ENCODE data around the gene ACVR1B. TPM values are rescaled to one million over a fixed set of nuclear protein-coding genes. Genes with fewer than 3 reads are reported as not detected.

The ACVR1B gene
- polyA plus RNA-seq, 6 donors from 2014 or later, result 0.43 to 1.1 (median 0.51) TPM; not detected in 1

DNA sequence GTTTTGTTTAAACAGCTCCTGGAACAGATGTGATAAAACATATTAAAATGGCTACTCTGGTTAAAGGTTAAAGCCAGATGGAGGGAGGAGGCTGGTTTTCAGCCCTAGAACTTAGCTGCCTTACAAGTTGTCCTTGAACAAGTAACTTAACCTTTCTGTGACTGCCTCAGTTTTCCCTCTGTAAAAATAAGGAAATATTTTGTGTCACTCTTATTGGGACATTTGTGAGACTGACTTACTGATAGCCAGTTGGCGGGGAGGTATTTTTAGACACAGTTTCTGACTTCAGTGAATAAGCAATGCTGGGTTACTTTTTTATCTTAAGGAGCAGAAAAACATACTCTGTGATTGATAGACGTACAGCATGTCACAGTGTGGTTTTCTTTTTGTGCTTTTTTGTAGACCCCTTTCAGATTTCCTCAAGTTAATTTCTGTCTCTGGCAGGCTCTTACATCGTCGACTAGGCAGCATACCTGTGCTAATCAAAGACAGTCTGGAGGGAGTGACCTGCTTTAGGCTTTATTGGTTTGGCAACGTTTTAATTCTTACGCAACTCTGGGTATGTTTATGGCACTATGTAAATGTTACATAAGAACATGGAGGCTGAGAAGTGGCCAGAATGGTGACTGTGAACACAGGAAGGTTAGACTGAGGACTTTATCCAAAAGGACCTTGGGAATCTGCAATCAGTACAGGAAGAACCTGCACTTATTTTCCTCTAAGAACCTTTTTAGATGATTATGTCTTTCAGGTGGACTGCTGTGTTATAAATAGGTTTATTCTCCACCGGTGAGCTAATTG, 3.3 kb downstream of the ACVR1B start:
- Mint-ChIP-seq H3K4me3 (peak overlapping the region in 1 of 8 donors; percentile 19), H3K9me3 (no peaks in the 10 kb centered on the region), H3K4me1 (peaks cover 11 to 28% (median 22%) of the 10 kb centered on the region in 3 donors)

DNA sequence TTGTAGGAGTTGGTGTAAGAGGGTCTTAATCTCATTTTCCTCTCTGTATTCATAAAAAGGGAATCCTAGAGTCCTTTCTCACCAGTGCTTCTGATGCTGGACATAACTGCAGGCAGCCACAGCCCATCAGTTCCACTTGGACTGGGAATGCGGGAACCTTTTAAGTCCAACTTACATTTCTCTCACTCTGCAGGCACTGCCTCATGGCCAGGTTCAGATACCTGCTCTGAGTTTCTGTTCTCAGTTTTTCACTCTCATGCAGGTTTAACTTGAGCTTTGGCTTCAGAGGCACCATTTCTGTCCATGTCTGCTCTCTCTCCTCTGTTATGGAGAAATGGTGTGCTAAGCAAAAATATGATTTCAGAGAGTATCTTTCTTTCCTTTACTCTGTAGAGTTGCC, 4.2 kb downstream of the ACVR1B start:
- DNase-seq (no peak), ATAC-seq (ENCODE audit: low read depth in 2 of 2) (no peak)
- Mint-ChIP-seq H3K27me3 (no peaks in the 10 kb centered on the region), H3K36me3 (no peaks in the 10 kb centered on the region), H3K9me3 (no peaks in the 10 kb centered on the region), H3K4me3 (peak overlapping the region in 1 of 8 donors; percentile 19), H3K4me1 (peaks cover 11 to 28% (median 22%) of the 10 kb centered on the region in 3 donors), H3K27ac (no peak overlapping the region)

More for the DNA sequence above, 3.3 kb downstream of the ACVR1B start:
- no peak for ATAC-seq (ENCODE audit: low read depth in 2 of 2)
- Mint-ChIP-seq H3K36me3 (no peaks in the 10 kb centered on the region), H3K27me3 (peaks cover 0 to 5% (median 0%) of the 10 kb centered on the region in 3 donors), H3K27ac (peak overlapping the region in 1 of 6 donors; percentile 20)
- no peak for DNase-seq

DNA sequence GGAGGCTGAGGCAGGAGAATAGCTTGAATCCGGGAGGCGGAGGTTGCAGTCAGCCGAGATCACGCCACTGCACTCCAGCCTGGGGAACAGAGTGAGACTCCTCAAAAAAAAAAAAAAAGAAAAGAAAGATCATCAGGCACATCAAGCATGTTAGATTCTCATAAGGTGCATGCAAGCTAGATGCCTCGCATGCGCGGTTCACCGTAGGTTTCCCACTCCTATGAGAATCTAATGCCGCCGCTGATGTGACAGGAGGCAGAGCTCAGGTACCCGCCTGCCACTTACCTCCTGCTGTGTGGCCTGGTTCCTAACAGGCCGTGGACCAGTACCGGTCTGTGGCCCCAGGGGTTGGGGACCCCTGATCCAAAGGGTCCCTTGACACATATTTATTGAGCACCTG, 7.0 kb downstream of the ACVR1B start:
- Mint-ChIP-seq H3K27ac (no peak overlapping the region), H3K4me1 (peaks cover 1 to 14% (median 9%) of the 10 kb centered on the region in 3 donors), H3K36me3 (no peaks in the 10 kb centered on the region), H3K9me3 (no peaks in the 10 kb centered on the region), H3K4me3 (no peak overlapping the region), H3K27me3 (no peaks in the 10 kb centered on the region)
- ATAC-seq (ENCODE audit: low read depth in 2 of 2), result no peak
- DNase-seq, result no peak

DNA sequence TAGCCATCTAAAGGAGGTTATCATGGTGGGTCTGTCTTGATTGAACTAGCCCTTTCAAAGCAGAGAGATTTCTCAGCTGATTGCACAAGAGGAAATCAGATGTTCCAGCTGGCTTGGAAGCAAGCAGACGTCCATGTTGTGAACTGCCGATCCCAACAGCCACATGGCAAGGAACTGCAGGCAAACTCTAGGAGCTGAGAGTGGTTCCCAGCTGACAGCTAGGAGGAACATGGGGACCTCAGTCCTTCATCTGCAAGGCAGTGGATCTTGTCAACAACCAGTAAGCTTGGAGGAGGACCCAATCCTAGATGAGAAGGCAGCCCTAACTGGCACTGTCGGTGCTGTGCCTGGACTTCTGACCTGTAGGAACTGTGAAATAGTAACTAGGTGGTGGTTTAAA, 7.7 kb downstream of the ACVR1B start:
- Mint-ChIP-seq H3K36me3 (peaks cover 0 to under 1% of the 10 kb centered on the region in 2 donors), H3K4me3 (no peak overlapping the region), H3K27ac (peak overlapping the region in 1 of 6 donors; percentile 10), H3K27me3 (no peaks in the 10 kb centered on the region), H3K4me1 (peaks cover 0 to 13% (median 9%) of the 10 kb centered on the region in 3 donors), H3K9me3 (no peaks in the 10 kb centered on the region)
- ATAC-seq (ENCODE audit: low read depth in 2 of 2), result no peak
- DNase-seq, result no peak

GRCh38 chr12:51959921-51960320, 8.4 kb downstream of the ACVR1B start:
- H3K4me3 Mint-ChIP-seq, result no peak overlapping the region
- peak overlapping the region in 1 of 6 donors; percentile 57 for H3K27ac Mint-ChIP-seq
- H3K27me3 Mint-ChIP-seq, result no peaks in the 10 kb centered on the region
- H3K36me3 Mint-ChIP-seq, result peaks cover 0 to 6% of the 10 kb centered on the region in 2 donors
- H3K4me1 Mint-ChIP-seq, result peaks cover 0 to 13% (median 9%) of the 10 kb centered on the region in 3 donors
- DNase-seq (no peak), ATAC-seq (ENCODE audit: low read depth in 2 of 2) (no peak)
- no peaks in the 10 kb centered on the region for H3K9me3 Mint-ChIP-seq

DNA sequence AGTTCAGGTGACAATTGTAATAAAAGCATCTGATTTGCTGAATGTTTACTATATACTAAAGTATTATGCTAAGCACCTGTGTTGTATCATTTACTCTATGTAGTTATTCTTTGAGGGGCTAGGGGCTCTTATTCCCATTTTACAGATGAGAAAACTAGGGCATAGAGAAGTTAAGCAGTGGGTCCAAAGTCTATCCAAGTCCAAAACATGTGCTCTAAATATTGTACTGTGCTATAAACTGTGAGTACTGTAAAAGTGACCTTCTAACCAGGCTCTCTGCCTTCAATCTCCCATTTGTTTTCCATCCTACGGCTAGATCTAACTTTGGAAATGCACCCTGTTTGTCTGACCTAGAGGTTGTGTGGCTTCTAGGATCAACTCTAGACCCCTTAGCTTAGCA, 9.0 kb downstream of the ACVR1B start:
- Mint-ChIP-seq H3K4me3 (no peak overlapping the region), H3K27ac (no peak overlapping the region), H3K27me3 (no peaks in the 10 kb centered on the region), H3K9me3 (no peaks in the 10 kb centered on the region), H3K4me1 (peaks cover 0 to 13% (median 5%) of the 10 kb centered on the region in 3 donors), H3K36me3 (peaks cover 0 to 6% of the 10 kb centered on the region in 2 donors)
- ATAC-seq (ENCODE audit: low read depth in 2 of 2) (no peak), DNase-seq (no peak)

DNA sequence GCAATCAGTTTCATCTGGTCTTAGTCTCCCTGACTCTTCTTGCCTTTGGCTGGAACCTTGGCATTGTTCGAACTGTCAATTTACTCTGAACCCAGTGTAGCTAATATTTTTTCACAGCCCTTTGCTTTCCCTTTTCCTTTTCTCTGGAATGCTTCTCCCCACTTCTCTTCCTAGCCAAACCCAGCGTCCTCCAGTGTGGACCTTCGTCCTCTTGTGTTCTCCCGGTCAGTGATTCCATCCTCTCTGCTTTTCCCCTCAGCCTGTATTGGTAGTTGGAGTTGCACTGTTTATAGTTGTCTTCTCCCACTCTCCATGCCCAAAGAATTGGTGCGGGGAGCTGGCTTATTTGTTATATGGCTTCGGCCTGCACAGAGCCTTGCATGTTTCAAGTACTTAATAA, 9.4 kb downstream of the ACVR1B start:
- Mint-ChIP-seq H3K9me3 (no peaks in the 10 kb centered on the region), H3K4me1 (peaks cover under 1 to 13% (median 3%) of the 10 kb centered on the region in 3 donors), H3K27me3 (no peaks in the 10 kb centered on the region), H3K36me3 (peaks cover 0 to 6% of the 10 kb centered on the region in 2 donors), H3K27ac (no peak overlapping the region), H3K4me3 (no peak overlapping the region)
- ATAC-seq (ENCODE audit: low read depth in 2 of 2), result no peak
- no peak for DNase-seq

GRCh38 chr12:51961834-51962233, 10.3 kb downstream of the ACVR1B start:
- H3K27ac Mint-ChIP-seq, result peak overlapping the region in 1 of 6 donors; percentile 70
- peaks cover 0 to 6% of the 10 kb centered on the region in 2 donors for H3K36me3 Mint-ChIP-seq
- H3K9me3 Mint-ChIP-seq, result no peaks in the 10 kb centered on the region
- no peaks in the 10 kb centered on the region for H3K27me3 Mint-ChIP-seq
- H3K4me3 Mint-ChIP-seq, result no peak overlapping the region
- ATAC-seq (ENCODE audit: low read depth in 2 of 2) (no peak), DNase-seq (no peak)
- peaks cover 0 to 13% (median 4%) of the 10 kb centered on the region in 3 donors for H3K4me1 Mint-ChIP-seq

- Mint-ChIP-seq H3K36me3 (peaks cover 0 to 6% of the 10 kb centered on the region in 2 donors), H3K4me1 (peaks cover 0 to 13% (median 4%) of the 10 kb centered on the region in 3 donors), H3K27me3 (no peaks in the 10 kb centered on the region), H3K9me3 (no peaks in the 10 kb centered on the region), H3K4me3 (no peak overlapping the region), H3K27ac (no peak overlapping the region)
- ATAC-seq (ENCODE audit: low read depth in 2 of 2), result no peak
- DNase-seq, result no peak
Observed at GRCh38 chr12:51962737-51963136, 11.2 kb downstream of the ACVR1B start.

DNA sequence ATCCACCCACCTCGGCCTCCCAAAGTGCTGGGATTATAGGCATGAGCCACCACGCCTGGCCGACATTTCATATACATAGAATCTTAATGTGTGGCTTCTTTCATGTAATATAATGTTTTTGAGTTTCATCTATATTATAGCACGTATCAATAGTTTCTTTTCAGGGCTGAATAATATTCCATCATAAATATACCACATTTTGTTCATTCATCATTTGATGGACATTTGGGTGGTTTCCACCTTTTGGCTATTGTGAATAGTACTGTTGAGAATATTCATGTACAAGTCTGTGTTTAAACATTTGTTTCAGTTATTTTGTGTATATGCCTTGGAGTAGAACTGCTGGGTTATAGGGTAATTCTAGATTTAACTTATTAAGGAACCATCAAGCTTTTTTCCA, 12.0 kb downstream of the ACVR1B start:
- ATAC-seq (ENCODE audit: low read depth in 2 of 2) (no peak), DNase-seq (no peak)
- Mint-ChIP-seq H3K36me3 (peaks cover 0 to 6% of the 10 kb centered on the region in 2 donors), H3K27ac (no peak overlapping the region), H3K4me3 (no peak overlapping the region), H3K9me3 (no peaks in the 10 kb centered on the region), H3K4me1 (peaks cover 0 to 13% (median 4%) of the 10 kb centered on the region in 3 donors), H3K27me3 (no peaks in the 10 kb centered on the region)

DNA sequence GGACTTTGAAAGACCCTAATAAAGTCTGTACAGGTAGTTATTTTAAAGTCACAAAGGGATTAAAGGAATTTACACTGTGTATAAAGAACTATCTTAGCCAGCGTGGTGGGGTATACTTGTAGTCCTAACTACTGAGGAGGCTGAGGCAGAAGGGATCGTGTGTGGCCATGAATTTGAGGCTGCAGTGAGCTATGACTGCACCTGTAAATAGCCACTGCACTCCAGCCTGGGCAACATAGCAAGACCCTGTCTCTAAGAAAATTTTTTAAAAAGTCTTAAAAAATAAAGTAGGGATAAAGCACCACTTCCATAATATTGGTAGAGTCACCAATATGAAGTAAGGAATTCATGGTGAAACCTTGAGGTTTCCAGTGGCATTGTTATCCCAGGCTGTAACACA, 18.1 kb downstream of the ACVR1B start:
- DNase-seq, result no peak
- Mint-ChIP-seq H3K27ac (no peak overlapping the region), H3K4me3 (peak overlapping the region in 1 of 8 donors; percentile 20), H3K36me3 (peaks cover 0 to under 1% of the 10 kb centered on the region in 2 donors), H3K27me3 (no peaks in the 10 kb centered on the region), H3K4me1 (peaks cover 39 to 51% (median 49%) of the 10 kb centered on the region in 3 donors), H3K9me3 (no peaks in the 10 kb centered on the region)
- no peak for ATAC-seq (ENCODE audit: low read depth in 2 of 2)

DNA sequence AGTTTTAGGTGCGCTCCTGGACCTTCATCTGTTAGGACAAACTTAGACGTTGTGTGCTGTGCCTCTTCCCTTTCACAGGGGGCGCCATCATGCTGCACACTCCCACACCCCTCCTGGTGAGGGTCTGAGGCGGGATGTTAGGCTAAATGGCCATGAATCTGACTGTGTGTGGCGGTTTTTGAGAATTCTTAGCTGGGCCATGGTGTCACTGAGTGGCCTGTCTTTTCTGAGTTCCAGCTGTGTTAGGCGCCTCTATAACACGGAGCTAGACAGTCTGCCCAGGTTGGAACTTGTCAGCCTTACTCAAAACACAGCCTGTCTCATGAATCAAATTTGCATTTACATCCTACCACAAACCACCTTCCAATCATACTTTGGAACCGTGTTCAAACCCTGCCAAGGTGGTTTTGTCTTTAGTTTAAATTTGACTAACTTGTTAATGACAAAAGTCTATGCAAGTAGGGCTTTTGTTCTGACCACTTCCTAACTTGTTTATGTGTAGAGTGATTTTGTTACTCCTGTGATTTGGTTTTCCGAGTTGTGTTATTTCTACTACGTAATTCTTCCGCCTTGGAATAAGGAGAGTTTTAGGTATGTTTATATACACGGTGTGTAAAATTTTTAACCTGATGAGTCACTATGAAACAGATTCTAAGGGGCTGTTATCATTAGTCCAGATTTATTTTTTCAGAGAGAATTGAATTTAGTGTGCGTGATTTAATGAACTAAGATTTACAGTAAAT, 19.6 kb downstream of the ACVR1B start:
- peak; percentile 34 for DNase-seq
- ATAC-seq (ENCODE audit: low read depth in 2 of 2), result peak; percentile 77 to 87
- H3K36me3 Mint-ChIP-seq, result peaks cover under 1 to 7% of the 10 kb centered on the region in 2 donors
- H3K27ac Mint-ChIP-seq, result peak overlapping the region in 5 of 6 donors; percentile 2 to 89 (median 44)
- H3K27me3 Mint-ChIP-seq, result no peaks in the 10 kb centered on the region
- H3K9me3 Mint-ChIP-seq, result no peaks in the 10 kb centered on the region
- peak overlapping the region in 7 of 8 donors; percentile 31 to 80 (median 68) for H3K4me3 Mint-ChIP-seq
- peaks cover 36 to 62% (median 61%) of the 10 kb centered on the region in 3 donors for H3K4me1 Mint-ChIP-seq

DNA sequence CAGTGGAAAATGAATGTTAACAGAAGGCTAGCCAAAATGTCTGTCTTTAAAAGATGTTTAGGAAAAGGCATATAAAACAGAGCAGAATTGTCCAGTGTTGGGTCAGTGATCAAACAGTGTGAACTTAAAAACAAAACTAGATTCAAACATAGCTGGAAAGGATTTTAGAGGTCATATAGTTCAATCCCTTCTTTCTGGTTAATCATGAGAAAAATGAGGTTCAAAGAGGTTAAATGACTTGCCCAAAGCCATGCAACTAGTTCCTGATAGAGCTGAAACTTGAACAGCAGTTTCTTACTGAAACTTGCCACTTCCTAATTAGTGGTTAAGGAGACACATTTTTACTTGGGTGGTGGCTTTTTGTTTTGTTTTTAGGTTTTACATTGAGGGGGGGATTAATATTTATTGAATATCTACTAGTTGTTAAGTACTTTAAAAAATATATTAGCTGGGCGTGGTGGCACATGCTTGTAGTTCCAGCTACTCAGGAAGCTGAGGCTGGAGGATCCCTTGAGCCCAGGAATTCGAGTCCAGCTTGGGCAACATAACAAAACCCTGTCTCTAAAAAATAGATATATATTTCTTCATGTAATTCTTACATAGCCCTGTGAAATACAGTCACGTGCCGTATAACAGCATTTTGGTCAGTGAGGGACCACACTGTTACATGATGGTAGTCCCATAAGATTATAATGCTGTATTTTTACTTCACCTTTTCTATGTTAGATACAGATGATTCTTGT, 20.4 kb downstream of the ACVR1B start:
- Mint-ChIP-seq H3K9me3 (no peaks in the 10 kb centered on the region), H3K4me3 (peak overlapping the region in 6 of 8 donors; percentile 44 to 80 (median 60)), H3K27ac (peak overlapping the region in 2 of 6 donors; percentile 9 to 65), H3K4me1 (peaks cover 36 to 68% (median 62%) of the 10 kb centered on the region in 3 donors), H3K27me3 (no peaks in the 10 kb centered on the region), H3K36me3 (peaks cover 9 to 13% of the 10 kb centered on the region in 2 donors)
- no peak for DNase-seq
- peak; percentile 57 for ATAC-seq (ENCODE audit: low read depth in 2 of 2)
